ENCODE measurements around the gene CEP41. TPM values are rescaled to one million over a fixed set of nuclear protein-coding genes. Genes with fewer than 3 reads are reported as not detected.
A peak's percentile ranks its signal among the peaks of the same experiment; 100 is the strongest.

The CEP41 gene
- polyA plus RNA-seq, 5 donors = 25.1 to 34.1 (median 31.4) TPM

DNA sequence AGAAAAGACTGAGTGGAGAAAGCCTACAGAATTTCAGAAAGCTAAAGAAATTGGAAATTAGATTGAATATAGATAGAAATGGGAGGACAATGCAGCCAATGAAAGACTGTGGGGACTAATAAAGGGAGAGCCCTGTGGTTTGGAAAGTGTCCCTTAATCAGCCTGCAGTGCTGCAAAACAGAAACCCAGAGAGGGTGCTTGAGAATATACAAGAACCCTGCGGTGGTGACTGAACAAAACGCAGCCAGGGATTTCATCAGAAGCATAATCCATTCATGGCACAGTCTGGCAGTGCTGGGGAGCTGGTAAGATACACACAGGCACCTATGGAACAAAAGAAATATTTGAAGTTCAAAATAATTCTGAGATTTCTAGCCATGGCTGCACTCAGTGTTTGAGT, 19.1 kb downstream of the CEP41 start:
- no peak for DNase-seq

DNA sequence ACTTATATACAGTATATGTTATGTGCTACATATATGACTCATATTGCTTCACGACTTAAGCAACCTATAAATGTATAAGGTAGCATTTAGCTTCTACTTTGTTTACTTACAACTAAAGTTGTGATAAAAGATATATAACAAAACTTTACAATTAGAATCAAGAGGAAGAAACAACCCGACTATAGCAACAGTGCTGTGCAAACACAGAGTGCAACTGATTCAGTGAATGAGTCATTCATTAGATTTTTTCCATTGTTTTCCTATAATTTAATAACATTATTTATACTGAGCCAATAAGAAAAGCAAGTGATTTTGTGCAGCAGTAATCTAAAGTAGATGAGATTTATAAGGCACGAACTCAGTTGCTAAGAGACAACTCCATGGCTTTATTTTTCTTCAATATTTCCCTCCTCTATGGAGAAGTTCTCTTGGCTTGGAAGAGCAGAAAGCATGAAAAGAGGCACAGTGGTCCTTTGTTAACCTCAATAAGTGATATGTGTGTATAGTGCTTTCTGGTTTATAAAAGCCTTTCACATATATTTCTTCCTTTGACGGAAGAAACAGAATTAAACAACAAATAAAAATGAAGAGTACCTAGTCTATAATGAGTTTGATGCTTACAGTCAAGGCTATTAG, 19.8 kb downstream of the CEP41 start:
- no peak for DNase-seq

DNA sequence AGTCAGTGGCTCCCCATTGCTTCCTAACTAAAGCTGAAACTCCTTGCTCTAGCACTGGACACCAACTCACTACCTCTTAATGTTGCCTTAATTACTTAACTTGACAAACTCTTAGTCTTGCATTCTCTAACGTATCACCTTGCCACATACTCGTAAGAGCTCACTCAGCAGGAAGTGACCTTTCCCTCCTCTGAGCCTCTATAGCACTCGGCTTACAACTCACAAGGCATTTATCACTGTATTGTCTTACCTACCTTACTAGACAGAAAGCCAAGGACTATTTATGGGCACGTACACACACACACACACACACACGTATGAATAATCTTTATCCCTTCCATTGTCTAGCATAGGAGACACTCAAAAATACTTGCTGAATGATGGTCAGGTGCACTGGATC, 21.2 kb downstream of the CEP41 start:
- no peak for DNase-seq

DNA sequence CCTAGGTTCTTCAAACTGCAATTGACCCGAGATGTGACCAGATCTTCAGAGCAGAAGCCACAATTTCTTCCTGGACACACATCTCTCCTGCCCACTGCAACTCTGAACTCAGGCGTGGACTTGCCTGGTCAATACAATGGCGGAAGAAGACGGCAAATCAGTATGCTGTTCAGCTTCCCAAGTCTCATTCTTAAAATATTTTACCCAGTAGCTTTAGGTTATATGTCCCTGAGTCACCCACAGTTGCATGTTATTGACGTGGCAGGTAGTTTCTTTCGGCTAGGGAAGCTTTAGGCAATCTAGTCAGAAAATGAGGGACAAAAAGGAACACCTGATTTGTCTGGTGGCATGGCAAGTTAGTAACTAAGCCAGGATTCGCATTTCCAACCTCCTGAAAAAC, 22.5 kb downstream of the CEP41 start:
- DNase-seq = no peak

DNA sequence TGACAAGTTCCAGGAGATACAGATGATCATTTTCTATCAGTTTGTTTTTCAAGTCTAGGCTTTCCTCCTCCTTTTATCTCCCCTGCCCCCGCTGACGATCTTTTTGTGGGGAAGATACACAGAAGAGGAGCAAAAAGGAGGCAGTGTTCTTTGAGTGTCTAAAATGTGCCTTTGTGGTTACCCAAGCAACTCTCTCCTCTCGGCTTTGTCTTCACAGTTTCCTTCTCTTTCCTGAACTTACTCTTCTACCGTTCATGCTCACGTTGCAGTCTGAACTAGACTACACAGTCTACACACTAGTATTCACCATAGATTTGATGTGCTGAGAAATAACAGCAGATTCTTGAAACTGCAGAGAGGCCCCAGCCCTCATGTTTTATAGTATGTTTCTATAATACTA, 23.6 kb downstream of the CEP41 start:
- DNase-seq = no peak

DNA sequence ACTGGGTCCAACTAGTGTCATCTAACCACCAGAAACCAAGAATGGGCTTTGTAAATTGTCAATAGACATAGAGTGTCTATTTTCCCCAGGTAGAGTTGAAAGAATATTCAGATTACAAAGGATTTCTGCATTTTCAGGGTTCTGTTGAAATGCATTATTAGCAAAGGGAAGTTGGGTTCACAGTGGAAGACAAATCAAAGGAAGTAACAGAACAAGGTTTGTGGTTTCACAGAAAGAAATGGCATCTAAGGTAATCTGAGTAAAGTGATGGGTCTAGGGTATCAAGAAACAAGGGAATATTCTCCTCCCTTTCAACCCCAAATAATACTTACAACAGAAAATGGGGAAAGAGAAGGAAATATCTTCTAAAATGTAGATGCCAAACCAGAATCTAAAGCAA, 25.8 kb downstream of the CEP41 start:
- no peak for DNase-seq

DNA sequence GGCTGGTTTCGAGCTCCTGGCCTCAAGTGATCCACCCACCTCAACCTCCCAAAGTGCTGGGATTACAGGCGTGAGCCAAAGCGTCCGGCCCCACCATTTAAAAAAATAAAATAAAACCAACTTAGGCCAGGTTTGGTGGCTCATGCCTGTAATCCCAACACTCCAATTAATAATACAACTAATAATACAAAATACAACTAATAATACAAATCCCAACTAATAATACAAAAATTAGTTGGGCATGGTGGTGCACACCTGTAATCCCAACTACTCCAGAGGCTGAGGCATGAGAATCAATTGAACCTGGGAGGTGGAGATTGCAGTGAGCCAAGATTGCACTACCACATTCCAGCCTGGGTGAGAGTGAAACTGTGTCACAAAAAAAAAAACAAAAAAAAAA, 27.6 kb downstream of the CEP41 start:
- DNase-seq = no peak

DNA sequence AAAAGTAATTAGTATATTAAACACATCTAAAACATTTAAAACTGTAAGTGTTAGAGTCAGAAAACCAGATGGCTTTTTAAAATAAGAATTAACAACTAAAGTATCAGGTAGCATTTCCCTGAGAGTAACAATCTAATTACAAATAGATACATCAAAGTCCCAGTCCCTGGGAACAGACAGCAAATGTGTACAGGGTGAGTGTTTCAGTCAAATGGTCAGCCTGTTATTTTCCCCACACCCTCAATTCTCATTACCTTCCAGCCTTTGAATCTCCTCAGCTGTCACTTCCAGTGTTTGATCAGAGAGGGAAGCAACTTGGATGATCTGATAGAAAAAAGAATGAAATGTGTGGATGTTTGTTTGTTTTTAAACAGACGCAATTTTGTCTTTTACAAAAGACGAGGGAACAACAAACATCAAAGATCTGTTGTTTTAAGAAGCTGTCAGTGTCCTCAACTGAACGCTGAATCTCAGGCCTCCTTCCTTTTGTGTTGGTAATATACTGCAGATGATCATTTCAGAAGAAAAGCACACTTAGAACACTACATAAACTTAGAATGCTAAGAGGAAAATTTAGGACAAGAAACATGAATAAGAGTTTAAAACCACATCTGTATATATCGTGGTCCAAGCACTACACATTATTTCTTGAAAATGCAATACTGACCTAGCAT, 29.8 kb downstream of the CEP41 start:
- DNase-seq = no peak

DNA sequence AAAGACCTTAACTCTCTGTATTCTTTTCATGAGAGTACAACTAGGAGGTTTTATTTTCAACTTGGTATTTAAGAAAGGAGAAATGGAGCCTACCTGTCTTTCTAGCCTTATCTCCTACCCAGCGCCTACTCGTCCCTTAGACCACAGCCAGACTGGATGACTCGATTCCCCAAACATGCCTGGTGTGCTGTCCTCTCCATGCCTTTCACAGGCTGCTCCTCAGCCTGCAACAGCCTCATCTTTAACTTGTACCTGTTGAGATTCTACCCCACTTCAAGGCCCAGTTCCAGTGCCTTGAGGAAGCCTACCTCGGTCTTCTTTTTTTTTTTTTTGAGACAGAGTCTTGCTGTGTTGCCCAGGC, 31.1 kb downstream of the CEP41 start:
- no peak for DNase-seq

DNA sequence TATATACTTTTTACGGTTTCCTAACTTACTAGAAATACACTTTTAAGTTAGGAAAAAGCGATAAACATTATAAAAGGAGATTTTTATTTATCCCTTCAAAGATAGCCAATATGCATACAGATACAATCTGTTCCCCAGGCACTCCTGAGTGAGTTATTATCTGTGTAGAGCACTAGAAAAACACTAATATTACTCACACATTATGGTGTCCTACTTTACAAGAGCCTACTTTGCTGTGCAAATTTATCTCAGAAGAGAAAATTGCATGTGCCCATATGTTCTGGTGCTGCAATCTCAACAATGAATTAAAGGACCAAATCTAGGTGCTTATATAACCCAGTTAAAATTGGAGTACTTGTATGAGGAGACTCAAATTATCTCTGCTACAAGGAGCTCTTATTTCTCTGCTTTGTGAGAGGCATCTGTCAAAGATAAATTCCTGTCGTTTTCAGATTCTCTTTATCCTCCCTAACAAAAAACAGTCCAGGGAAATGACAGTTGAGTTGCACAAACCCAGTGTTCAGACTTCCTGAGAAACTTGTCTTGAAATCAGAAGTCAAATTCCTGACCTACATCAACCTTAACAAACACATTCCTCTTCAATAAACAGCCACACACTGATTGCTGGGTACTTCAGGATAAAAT, 31.6 kb downstream of the CEP41 start:
- no peak for DNase-seq

DNA sequence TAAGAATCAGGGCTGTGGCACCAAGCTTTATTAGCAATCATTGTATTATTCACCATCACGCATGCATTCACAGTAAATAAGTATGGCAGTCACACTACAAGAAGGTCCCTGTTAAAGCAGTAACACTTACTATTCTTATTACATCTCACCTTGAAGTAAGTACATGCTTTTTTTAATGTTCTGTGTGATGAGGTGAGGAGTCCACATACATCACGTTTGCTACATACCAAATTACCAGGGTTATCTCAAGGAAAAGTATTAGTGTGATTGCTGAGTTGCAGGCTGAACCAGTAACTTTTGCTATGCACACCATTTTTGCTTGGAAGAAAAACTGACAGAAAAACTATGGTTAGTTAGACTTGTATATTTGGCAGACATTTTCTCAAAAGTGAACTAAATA, 35.8 kb downstream of the CEP41 start:
- no peak for DNase-seq

DNA sequence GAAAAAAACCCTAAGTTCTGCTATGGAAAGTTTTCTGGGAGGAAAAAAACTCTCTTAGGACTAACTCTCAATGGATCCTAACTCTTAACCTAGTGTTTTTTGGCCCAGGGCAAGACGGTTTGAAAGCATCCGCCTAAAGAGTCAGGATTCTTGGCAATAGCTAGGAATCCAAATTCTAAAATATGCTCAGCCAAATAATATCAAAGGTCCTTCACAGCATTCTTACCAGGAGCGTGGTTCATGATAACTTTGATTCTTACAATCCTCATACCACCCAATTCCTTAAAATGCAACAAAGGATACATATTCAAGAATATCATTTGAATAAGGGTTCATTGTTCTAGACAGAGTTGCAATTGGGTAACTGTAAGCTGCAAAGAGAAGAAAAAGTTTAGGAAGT, 39.2 kb downstream of the CEP41 start:
- no peak for DNase-seq

DNA sequence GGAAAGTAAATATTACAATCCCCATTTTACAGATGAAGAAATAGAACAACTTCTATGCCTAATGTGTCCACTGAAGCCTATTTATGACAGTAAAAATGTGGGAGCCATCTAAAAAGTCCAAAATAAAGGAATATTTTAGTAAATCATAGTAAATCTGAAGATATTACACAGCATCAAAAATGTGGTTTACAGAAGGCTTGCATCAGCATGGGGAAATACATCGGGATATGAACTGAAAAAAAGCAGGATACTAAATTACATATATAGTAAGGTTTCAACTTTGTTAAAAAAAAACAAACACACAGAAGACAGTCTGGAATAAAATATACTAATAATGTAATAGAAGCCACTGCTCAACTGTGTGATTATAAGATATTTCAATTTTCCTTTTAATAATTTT, 39.7 kb downstream of the CEP41 start:
- no peak for DNase-seq

DNA sequence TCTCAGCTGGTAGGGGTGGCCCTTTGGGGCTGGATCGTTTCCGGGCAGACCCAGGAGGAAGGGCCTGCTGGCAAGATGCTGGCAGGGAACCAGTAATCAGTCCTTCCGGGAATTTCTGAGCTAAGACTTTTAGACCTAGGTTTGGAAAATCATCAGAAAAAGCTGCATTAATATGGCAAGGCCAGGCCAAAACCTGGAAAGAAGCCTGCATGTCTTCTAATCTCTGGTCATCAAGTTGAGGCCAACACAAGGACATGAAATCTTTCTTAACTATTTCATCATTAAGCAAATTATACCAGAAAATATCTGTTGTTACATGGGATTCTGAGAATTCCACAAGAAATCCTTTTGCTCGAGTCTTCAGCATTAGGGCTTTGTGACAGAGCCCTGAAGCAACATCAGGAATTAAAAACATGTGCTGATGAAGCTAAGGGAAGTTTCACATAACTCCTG, 40.7 kb downstream of the CEP41 start:
- DNase-seq = peak in 1 of 2 donors; percentile 57

DNA sequence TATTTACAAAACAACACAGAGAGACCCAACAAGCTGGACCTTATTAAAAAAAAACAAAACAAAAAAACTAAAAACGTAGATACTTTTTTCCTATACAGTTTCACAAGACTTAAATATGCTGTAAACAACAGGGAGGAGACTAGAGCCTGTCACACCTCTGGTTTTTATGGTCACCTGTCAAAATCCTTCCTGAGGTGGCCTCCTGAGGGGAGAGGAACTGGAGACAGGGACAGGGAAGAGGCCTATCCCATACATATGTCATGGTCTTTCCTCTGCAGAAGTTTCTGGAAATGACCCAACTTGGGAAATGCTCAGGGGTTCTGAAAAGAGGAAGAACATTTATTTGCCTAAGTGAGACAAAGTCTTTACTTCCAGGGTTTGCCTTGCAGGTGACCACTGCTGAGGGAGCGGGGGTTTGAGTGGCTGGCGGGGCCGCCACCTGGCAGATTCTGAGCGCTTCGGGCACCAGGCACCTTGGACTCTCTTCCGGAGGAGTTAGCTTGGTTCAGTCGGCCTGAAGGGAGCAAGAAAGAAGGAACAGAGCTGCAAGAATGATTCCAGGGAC, 42.2 kb downstream of the CEP41 start:
- no peak for DNase-seq

DNA sequence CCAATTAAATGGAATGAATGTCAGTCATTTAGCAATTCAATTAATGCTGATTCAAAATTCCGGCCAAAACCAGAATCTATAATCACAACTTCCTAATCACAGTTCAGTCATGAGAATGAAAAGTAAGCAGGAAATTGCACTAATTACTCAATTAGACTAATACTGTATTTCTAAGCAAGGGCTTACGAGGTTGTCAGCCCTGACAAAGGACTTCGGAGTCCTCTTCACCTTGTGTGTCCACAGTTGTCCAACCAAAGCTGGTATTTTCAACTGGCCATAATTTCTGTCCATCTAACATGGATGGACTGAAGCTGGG, 43.1 kb downstream of the CEP41 start:
- DNase-seq = no peak

DNA sequence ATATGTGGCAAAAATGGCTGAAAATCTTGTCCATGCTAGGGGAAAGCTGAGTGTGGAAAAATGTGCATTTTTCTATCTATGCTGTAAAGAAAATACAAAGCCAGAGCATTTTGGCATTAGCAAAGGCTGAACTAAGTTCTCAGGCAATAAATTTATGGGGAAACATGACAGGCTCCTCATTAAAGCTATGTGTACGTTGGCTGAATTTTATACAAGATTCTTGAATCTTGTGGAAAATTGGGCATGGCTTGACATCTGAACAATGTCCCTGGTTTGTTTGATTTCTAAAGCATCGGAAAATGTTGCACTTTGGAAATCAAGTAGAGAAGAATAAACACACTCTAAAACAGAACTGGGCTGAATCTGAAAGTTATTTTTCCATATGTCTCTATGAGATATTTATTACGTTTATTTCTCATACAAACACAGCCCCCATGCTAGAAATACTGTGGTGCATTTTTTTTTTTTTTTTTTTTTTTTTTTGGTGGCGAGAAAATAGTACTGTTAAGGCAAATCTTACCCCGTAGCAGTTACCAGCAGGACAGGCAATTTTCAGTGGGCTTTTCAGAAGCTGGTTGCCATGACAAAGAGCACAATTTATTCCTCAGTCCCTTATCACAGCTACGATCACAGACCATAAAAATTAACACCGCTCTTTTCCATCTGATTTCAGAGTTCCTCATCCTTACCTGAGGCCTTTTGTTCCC, 43.6 kb downstream of the CEP41 start:
- peak; percentile 64 to 78 for DNase-seq

DNA sequence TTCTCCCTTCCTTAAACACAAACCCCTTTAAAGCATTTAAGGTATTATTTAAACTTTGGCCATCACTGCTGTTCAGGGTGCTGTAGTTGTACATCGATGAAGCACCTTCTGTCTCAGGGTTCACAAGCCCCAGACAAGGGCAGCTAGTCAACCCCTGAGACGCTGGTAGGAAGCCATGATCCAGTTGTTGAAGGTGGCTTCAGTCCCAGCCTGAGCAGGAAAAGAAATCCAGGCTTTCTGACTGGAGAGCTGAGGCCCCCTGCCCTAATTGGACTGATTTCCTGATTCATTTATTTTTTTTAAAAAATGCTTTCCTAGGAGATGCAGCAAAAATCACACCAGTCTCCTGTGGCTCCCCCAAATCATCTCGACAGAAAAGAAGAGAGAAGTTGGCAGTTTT, 44.7 kb downstream of the CEP41 start:
- no peak for DNase-seq

DNA sequence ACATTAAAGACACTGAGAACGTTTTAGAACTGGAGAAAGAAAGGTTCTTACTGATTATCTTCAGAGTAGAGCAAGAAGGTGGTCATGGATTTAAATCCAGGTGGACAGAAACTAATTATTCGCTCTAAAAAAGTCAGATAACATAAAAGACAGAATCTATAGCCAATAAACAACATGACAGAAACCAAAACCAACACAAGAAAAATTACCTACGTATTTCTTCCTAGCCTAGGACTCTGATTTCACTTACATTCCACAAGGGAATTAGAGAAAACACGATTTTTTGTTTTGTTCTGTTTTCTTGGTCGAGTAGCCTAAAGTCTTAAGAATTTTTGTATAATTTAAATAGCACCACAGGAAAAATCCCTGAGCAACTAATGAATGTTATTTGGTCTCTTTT, 45.4 kb downstream of the CEP41 start:
- no peak for DNase-seq

DNA sequence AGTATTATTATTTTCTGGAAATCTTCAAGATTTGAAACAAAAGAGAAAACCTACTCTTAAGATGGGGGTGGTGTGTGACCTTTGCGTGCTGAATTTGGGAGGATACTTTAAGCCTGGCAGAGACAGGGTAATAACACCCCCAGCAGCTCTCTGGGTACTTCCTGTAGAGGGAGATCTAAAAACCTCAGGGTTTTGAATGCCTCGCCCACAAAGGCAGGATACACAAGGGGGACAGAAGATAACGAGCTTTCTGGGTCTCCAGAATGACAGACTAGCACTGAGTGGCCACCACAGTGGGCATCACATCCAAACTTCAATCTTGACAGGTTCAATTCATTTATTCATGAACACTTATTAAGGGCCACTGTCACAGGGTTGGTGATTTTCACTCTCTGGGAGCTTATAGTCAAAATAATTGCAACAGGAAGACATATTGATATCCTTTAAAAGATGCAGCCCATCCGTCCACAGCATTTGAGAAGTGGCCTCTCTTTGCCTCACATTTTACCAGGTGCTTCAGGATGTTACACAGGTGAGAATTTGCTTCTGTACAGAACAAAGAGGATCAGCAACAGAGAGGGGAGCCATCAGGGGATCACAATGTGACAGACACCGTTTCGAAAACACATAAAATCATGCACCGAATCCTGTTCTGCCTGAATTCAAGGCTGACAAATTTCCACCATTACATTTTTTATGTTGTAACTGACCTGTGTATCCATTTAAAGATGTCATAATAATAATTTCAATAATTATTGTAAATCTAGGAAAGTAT, 46.2 kb downstream of the CEP41 start:
- no peak for DNase-seq

DNA sequence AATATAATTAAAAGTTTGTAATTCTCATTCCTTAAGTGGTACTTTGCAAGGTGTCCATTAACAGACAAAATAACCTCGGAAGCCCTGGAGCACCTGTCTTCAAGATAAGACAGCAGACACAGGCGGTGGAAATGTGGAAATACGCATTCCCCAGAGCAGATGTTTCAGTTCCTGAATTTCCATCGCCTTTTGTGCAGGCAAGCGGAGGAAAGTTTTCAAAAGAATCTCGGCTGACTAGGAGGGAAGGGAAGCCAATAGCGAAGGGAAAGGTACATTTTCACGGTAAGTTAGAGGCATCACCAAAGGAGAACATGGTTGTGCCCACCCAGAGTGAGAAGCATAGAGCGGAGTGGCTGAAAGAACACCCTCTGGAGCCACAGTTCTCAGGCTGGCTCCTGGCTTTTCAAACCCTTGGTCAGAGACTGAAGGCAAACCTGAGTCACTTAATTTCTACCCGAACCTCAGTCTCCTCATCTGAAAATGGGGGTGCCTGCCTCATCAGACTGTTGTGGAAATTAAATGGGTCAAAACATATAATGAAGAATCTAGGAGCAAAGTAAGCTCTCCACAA, 46.9 kb downstream of the CEP41 start:
- no peak for DNase-seq
